ENCODE results near the gene PIN1.

Gene PIN1

GRCh38 chr19:9793071-9793591 is 42.0 kb upstream of the PIN1 start:
- peak overlapping the region; percentile 52 to 84 for H3K4me3 ChIP-seq (ENCODE audit: low read depth in 1 of 2, low read length in 2 of 2)
- H3K9ac ChIP-seq (ENCODE audit: low read length) = peak overlapping the region; percentile 49

DNA sequence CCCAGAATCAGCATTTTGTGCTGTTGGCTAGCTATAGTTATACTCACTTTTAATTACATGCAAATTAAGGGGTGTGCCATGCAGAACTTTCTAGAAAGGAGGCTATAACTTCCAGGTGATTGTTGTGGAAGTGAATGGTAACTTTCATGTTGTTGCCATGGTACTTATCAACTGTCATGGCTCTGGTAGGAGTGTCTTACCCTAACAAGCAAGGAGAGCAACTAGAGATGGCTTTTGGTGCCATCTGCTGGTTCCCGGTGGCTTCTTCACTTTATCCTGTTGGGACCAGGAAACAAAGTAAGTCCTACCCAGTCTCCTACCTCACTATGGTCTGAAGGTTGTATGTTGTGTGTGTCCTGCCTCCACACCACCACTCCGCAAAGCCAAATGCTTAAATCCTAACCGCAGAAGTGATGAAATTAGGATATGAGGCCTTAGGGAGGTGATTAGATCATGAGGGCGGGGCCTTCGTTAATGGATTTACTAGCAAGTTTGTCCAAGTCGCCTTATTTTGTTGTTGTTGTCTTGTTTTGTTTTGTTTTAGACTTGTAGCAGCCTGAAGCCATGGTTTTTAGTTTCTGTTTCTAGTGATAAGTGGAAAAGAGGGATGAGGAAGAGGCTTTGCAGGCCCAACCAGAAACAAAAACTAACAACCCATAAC is 38.9 kb upstream of the PIN1 start:
- H3K36me3 ChIP-seq (ENCODE audit: insufficient read depth, low read length) = no peaks in the 10 kb centered on the region
- H3K9ac ChIP-seq (ENCODE audit: low read length) = no peak overlapping the region
- no peaks in the 10 kb centered on the region for H3K27me3 ChIP-seq (ENCODE audit: control insufficient read depth in 1 of 2, insufficient read depth in 2 of 2, low read length in 2 of 2)
- H3K9me3 ChIP-seq (ENCODE audit: low read length) = no peaks in the 10 kb centered on the region
- no peaks in the 10 kb centered on the region for H3K4me1 ChIP-seq (ENCODE audit: insufficient read depth, low read length)
- H3K27ac ChIP-seq (ENCODE audit: low read depth, low read length) = no peak overlapping the region
- no peak overlapping the region for H3K4me3 ChIP-seq (ENCODE audit: low read depth in 1 of 2, low read length in 2 of 2)

More at GRCh38 chr19:9793071-9793591, 42.0 kb upstream of the PIN1 start:
- H3K36me3 ChIP-seq (ENCODE audit: insufficient read depth, low read length) = no peaks in the 10 kb centered on the region
- H3K27me3 ChIP-seq (ENCODE audit: control insufficient read depth in 1 of 2, insufficient read depth in 2 of 2, low read length in 2 of 2) = no peaks in the 10 kb centered on the region
- H3K27ac ChIP-seq (ENCODE audit: low read depth, low read length) = peak overlapping the region; percentile 84
- no peaks in the 10 kb centered on the region for H3K4me1 ChIP-seq (ENCODE audit: insufficient read depth, low read length)
- no peaks in the 10 kb centered on the region for H3K9me3 ChIP-seq (ENCODE audit: low read length)

DNA sequence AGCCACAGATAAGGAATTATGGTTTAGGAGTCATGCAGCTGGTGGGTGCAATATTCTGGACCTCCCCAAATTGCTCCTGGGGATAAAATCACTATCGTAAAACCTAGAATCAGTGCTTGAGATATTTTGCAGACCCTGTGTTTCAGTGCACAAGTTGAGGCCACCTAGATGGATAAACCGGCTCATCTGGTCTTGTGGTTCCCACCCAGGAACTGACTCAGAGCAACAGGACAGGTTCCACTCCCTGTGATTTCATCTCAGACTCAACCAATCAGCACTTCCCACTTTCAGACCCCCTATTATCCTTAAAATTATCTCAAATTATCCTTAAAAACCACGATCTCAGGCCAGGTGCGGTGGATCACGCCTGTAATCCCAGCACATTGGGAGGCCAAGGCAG is 37.2 kb upstream of the PIN1 start:
- Histone ChIP-seq H3K9ac (ENCODE audit: low read length) (no peak overlapping the region), H3K9me3 (ENCODE audit: low read length) (no peaks in the 10 kb centered on the region), H3K4me1 (ENCODE audit: insufficient read depth, low read length) (no peaks in the 10 kb centered on the region), H3K4me3 (ENCODE audit: low read depth in 1 of 2, low read length in 2 of 2) (no peak overlapping the region), H3K36me3 (ENCODE audit: insufficient read depth, low read length) (no peaks in the 10 kb centered on the region), H3K27ac (ENCODE audit: low read depth, low read length) (no peak overlapping the region), H3K27me3 (ENCODE audit: control insufficient read depth in 1 of 2, insufficient read depth in 2 of 2, low read length in 2 of 2) (no peaks in the 10 kb centered on the region)

GRCh38 chr19:9799162-9799561 is 36.0 kb upstream of the PIN1 start:
- no peaks in the 10 kb centered on the region for H3K9me3 ChIP-seq (ENCODE audit: low read length)
- no peaks in the 10 kb centered on the region for H3K27me3 ChIP-seq (ENCODE audit: control insufficient read depth in 1 of 2, insufficient read depth in 2 of 2, low read length in 2 of 2)
- no peaks in the 10 kb centered on the region for H3K4me1 ChIP-seq (ENCODE audit: insufficient read depth, low read length)
- no peak overlapping the region for H3K9ac ChIP-seq (ENCODE audit: low read length)
- no peaks in the 10 kb centered on the region for H3K36me3 ChIP-seq (ENCODE audit: insufficient read depth, low read length)
- no peak overlapping the region for H3K4me3 ChIP-seq (ENCODE audit: low read depth in 1 of 2, low read length in 2 of 2)
- H3K27ac ChIP-seq (ENCODE audit: low read depth, low read length) = no peak overlapping the region

DNA sequence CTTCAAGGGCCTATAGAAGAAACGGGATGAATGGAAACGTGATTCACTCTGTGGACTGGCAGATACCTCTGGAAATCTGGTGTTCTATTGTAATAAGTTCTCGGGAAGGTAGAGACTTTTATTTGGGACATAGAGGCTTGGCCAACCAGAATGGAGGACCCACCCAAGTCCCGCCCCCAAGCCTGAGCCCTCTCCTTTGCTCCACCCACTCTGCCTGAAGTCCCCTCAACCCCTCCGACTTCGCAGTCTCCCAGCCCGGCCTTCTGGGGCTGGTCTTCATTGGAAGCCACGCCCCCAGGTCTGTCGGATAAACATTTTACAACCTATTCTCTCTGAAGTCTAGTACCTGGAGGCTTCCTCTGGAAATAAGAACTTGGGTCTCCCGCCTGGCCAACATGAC is 33.1 kb upstream of the PIN1 start:
- Histone ChIP-seq H3K9me3 (ENCODE audit: low read length) (no peaks in the 10 kb centered on the region), H3K27me3 (ENCODE audit: control insufficient read depth in 1 of 2, insufficient read depth in 2 of 2, low read length in 2 of 2) (no peaks in the 10 kb centered on the region), H3K4me1 (ENCODE audit: insufficient read depth, low read length) (no peaks in the 10 kb centered on the region), H3K27ac (ENCODE audit: low read depth, low read length) (no peak overlapping the region), H3K9ac (ENCODE audit: low read length) (no peak overlapping the region), H3K36me3 (ENCODE audit: insufficient read depth, low read length) (peaks cover 5% of the 10 kb centered on the region), H3K4me3 (ENCODE audit: low read depth in 1 of 2, low read length in 2 of 2) (no peak overlapping the region)

- Histone ChIP-seq H3K9me3 (ENCODE audit: low read length) (no peaks in the 10 kb centered on the region), H3K27me3 (ENCODE audit: control insufficient read depth in 1 of 2, insufficient read depth in 2 of 2, low read length in 2 of 2) (no peaks in the 10 kb centered on the region), H3K27ac (ENCODE audit: low read depth, low read length) (no peak overlapping the region), H3K4me3 (ENCODE audit: low read depth in 1 of 2, low read length in 2 of 2) (no peak overlapping the region), H3K4me1 (ENCODE audit: insufficient read depth, low read length) (no peaks in the 10 kb centered on the region), H3K9ac (ENCODE audit: low read length) (no peak overlapping the region), H3K36me3 (ENCODE audit: insufficient read depth, low read length) (peaks cover 36% of the 10 kb centered on the region)
These were observed 28.3 kb upstream of the PIN1 start for GRCh38 chr19:9806803-9807202.

- Histone ChIP-seq H3K9ac (ENCODE audit: low read length) (no peak overlapping the region), H3K36me3 (ENCODE audit: insufficient read depth, low read length) (peaks cover 42% of the 10 kb centered on the region), H3K27me3 (ENCODE audit: control insufficient read depth in 1 of 2, insufficient read depth in 2 of 2, low read length in 2 of 2) (no peaks in the 10 kb centered on the region), H3K27ac (ENCODE audit: low read depth, low read length) (no peak overlapping the region), H3K9me3 (ENCODE audit: low read length) (no peaks in the 10 kb centered on the region), H3K4me3 (ENCODE audit: low read depth in 1 of 2, low read length in 2 of 2) (no peak overlapping the region), H3K4me1 (ENCODE audit: insufficient read depth, low read length) (no peaks in the 10 kb centered on the region)
These were observed 26.0 kb upstream of the PIN1 start for GRCh38 chr19:9808855-9809824.

GRCh38 chr19:9811139-9811538 is 24.0 kb upstream of the PIN1 start:
- Histone ChIP-seq H3K4me1 (ENCODE audit: insufficient read depth, low read length) (no peaks in the 10 kb centered on the region), H3K9ac (ENCODE audit: low read length) (no peak overlapping the region), H3K4me3 (ENCODE audit: low read depth in 1 of 2, low read length in 2 of 2) (no peak overlapping the region), H3K27ac (ENCODE audit: low read depth, low read length) (no peak overlapping the region), H3K9me3 (ENCODE audit: low read length) (no peaks in the 10 kb centered on the region), H3K27me3 (ENCODE audit: control insufficient read depth in 1 of 2, insufficient read depth in 2 of 2, low read length in 2 of 2) (no peaks in the 10 kb centered on the region), H3K36me3 (ENCODE audit: insufficient read depth, low read length) (peaks cover 42% of the 10 kb centered on the region)

DNA sequence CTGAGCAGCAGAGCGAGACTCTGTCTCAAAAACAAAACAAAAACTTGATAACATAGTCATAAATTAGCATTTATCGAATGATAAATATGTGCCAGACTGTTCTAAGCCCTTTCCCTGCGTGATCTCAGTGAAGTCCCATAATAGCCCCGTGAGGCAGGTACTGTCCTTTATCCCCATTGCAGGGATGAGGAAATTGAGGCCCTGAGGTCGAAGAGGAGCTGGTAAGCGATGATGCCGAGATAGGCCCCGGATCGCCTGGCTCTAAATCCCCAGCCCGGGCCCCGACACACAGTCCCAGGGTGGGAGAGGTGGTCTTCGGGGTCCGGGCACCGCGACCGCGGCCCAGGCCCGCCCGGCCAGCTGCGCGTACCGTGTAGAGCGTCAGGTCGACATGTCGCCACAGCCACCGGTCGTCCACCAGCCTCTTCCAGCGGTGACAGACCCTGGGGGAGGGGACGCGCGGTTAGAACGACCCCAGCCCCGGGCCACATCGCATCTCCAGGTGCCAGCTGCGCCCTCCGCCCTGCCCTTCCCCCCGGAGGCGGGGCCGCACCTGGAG is 16.9 kb upstream of the PIN1 start:
- H3K4me1 ChIP-seq (ENCODE audit: insufficient read depth, low read length) = peaks cover 12% of the 10 kb centered on the region
- peak overlapping the region; percentile 98 for H3K27ac ChIP-seq (ENCODE audit: low read depth, low read length)
- peak overlapping the region; percentile 89 for H3K9ac ChIP-seq (ENCODE audit: low read length)
- no peaks in the 10 kb centered on the region for H3K9me3 ChIP-seq (ENCODE audit: low read length)
- peaks cover 4% of the 10 kb centered on the region for H3K36me3 ChIP-seq (ENCODE audit: insufficient read depth, low read length)
- H3K4me3 ChIP-seq (ENCODE audit: low read depth in 1 of 2, low read length in 2 of 2) = peak overlapping the region; percentile 55 to 98
- no peaks in the 10 kb centered on the region for H3K27me3 ChIP-seq (ENCODE audit: control insufficient read depth in 1 of 2, insufficient read depth in 2 of 2, low read length in 2 of 2)

- peaks cover 12% of the 10 kb centered on the region for H3K4me1 ChIP-seq (ENCODE audit: insufficient read depth, low read length)
- peak within 1 kb of the TSS; percentile 98 for H3K27ac ChIP-seq (ENCODE audit: low read depth, low read length)
- H3K4me3 ChIP-seq (ENCODE audit: low read depth in 1 of 2, low read length in 2 of 2) = peak within 1 kb of the TSS; percentile 55 to 98
- H3K36me3 ChIP-seq (ENCODE audit: insufficient read depth, low read length) = peaks cover under 1% of the 10 kb centered on the region
- no peaks in the 10 kb centered on the region for H3K9me3 ChIP-seq (ENCODE audit: low read length)
- no peaks in the 10 kb centered on the region for H3K27me3 ChIP-seq (ENCODE audit: control insufficient read depth in 1 of 2, insufficient read depth in 2 of 2, low read length in 2 of 2)
- H3K9ac ChIP-seq (ENCODE audit: low read length) = peak within 1 kb of the TSS; percentile 89
These were observed 16.2 kb upstream of the PIN1 start, which contains the start of gene FBXL12 for GRCh38 chr19:9818734-9819595. TSS of gene FBXL12 (minus strand) at chr19:9819079. CDS start at chr19:9818813, 266 bp downstream.

All from muscle layer of colon (tissue), 2 donors.